ENCODE results near the gene THRA.

The THRA gene

GRCh38 chr17:40028595-40028994, 34.2 kb upstream of the THRA start:
- TF ChIP-seq, protein P1, sequence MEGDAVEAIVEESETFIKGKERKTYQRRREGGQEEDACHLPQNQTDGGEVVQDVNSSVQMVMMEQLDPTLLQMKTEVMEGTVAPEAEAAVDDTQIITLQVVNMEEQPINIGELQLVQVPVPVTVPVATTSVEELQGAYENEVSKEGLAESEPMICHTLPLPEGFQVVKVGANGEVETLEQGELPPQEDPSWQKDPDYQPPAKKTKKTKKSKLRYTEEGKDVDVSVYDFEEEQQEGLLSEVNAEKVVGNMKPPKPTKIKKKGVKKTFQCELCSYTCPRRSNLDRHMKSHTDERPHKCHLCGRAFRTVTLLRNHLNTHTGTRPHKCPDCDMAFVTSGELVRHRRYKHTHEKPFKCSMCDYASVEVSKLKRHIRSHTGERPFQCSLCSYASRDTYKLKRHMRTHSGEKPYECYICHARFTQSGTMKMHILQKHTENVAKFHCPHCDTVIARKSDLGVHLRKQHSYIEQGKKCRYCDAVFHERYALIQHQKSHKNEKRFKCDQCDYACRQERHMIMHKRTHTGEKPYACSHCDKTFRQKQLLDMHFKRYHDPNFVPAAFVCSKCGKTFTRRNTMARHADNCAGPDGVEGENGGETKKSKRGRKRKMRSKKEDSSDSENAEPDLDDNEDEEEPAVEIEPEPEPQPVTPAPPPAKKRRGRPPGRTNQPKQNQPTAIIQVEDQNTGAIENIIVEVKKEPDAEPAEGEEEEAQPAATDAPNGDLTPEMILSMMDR (IDR thresholded peaks at IDR 0.05; ENCODE audit: low read depth, low read length): no peak
- DNase-seq (ENCODE audit: low read depth in 2 of 2): no peak

GRCh38 chr17:40031706-40032105, 31.1 kb upstream of the THRA start:
- TF ChIP-seq, protein P1 (IDR thresholded peaks at IDR 0.05; ENCODE audit: low read depth, low read length): no peak
- DNase-seq (ENCODE audit: low read depth in 2 of 2): no peak

More at GRCh38 chr17:40028595-40028994, 34.2 kb upstream of the THRA start:
- no peak overlapping the region for H3K4me3 ChIP-seq (replicated peaks in 1 of 2; ENCODE audit: low read depth in 2 of 2, low read length in 2 of 2)

GRCh38 chr17:40032322-40033320, 30.1 kb upstream of the THRA start:
- TF ChIP-seq, protein P1 (IDR thresholded peaks at IDR 0.05; ENCODE audit: low read depth, low read length): no peak
- DNase-seq (ENCODE audit: low read depth in 2 of 2): no peak
- no peak overlapping the region for H3K4me3 ChIP-seq (replicated peaks in 1 of 2; ENCODE audit: low read depth in 2 of 2, low read length in 2 of 2)

More at GRCh38 chr17:40031706-40032105, 31.1 kb upstream of the THRA start:
- H3K4me3 ChIP-seq (replicated peaks in 1 of 2; ENCODE audit: low read depth in 2 of 2, low read length in 2 of 2): no peak overlapping the region

- TF ChIP-seq, protein P1 (IDR thresholded peaks at IDR 0.05; ENCODE audit: low read depth, low read length): no peak
These were observed 29.4 kb upstream of the THRA start for GRCh38 chr17:40033339-40033738.

GRCh38 chr17:40034426-40035161, 28.2 kb upstream of the THRA start:
- no peak overlapping the region for H3K4me3 ChIP-seq (replicated peaks in 1 of 2; ENCODE audit: low read depth in 2 of 2, low read length in 2 of 2)
- TF ChIP-seq, protein P1 (IDR thresholded peaks at IDR 0.05; ENCODE audit: low read depth, low read length): no peak

More at GRCh38 chr17:40033339-40033738, 29.4 kb upstream of the THRA start:
- no peak overlapping the region for H3K4me3 ChIP-seq (replicated peaks in 1 of 2; ENCODE audit: low read depth in 2 of 2, low read length in 2 of 2)
- no peak for DNase-seq (ENCODE audit: low read depth in 2 of 2)

DNA sequence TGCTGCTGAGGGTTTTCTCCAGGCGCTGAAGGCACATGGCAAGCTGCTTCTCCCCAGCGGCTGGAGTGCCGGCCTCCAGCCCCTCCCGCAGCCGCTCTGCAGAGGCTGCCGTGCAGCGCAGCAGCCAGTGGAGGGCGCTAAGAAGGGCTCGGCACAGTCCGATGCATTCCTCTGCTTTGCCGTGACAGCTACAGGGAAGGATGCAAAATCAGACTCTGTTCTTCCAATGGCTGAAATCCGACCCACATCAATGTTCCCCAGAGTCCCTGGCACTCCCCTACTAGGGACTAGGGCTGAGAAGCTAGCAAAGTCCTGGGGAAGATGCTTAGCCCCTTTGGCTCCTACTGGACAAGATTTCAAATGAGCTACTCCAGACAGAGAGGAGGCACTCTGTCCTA, 27.6 kb upstream of the THRA start:
- TF ChIP-seq, protein P1 (IDR thresholded peaks at IDR 0.05; ENCODE audit: low read depth, low read length): peak; percentile 95
- peak; percentile 64 to 69 for DNase-seq (ENCODE audit: low read depth in 2 of 2)
- no peak overlapping the region for H3K4me3 ChIP-seq (replicated peaks in 1 of 2; ENCODE audit: low read depth in 2 of 2, low read length in 2 of 2)

More at GRCh38 chr17:40034426-40035161, 28.2 kb upstream of the THRA start:
- DNase-seq (ENCODE audit: low read depth in 2 of 2): no peak
